Spleen (tissue), 11 donors: Measurements from ENCODE around the gene MYO9A. TPM values are rescaled to one million over a fixed set of nuclear protein-coding genes. Genes with fewer than 3 reads are reported as not detected.

Source experiments
- DNase-seq: peaks from one replicate; pipeline ENCODE4 v3.0.0-alpha.2; 2020
- H3K27ac ChIP-seq, 8 donors: fragments of 200-600 bp; sonication (generic) in 7 of 8; 1 replicate in 4 of 8; 2 replicates in 4 of 8; pipeline versions ENCODE4 v1.5.0 to v1.8.0; 2016 to 2021; ENCODE audit warnings: inconsistent platforms in 4 of 8, mild to moderate bottlenecking in 4 of 8, moderate library complexity in 1 of 8
- H3K27me3 ChIP-seq, 7 donors: fragments of 200-600 bp; sonication (generic) in 6 of 7; replicated peaks in 1 of 7; 1 replicate in 4 of 7; 2 replicates in 3 of 7; pipeline versions ENCODE4 v1.5.0 to v1.8.0; 2016 to 2021; ENCODE audit warnings: inconsistent platforms in 3 of 7, mild to moderate bottlenecking in 1 of 7
- H3K36me3 ChIP-seq, 6 donors: fragments of 200-600 bp; sonication (generic) in 5 of 6; 1 replicate in 4 of 6; 2 replicates in 2 of 6; pipeline versions ENCODE4 v1.5.0 to v1.8.0; 2016 to 2021; ENCODE audit warnings: inconsistent platforms in 2 of 6
- H3K4me1 ChIP-seq, 6 donors: fragments of 200-600 bp; sonication (generic) in 5 of 6; 1 replicate in 3 of 6; 2 replicates in 3 of 6; pipeline versions ENCODE4 v1.5.0 to v1.8.0; 2016 to 2021; ENCODE audit warnings: inconsistent platforms in 3 of 6
- H3K4me3 ChIP-seq, 8 donors: fragments of 200-600 bp; sonication (generic) in 7 of 8; 1 replicate in 4 of 8; 2 replicates in 4 of 8; pipeline versions ENCODE4 v1.5.0 to v1.8.0; 2016 to 2021; ENCODE audit warnings: inconsistent platforms in 4 of 8, mild to moderate bottlenecking in 4 of 8, moderate library complexity in 2 of 8
- H3K9me3 ChIP-seq, 8 donors: fragments of 200-600 bp; sonication (generic) in 7 of 8; 1 replicate in 4 of 8; 2 replicates in 4 of 8; pipeline versions ENCODE4 v1.5.0 to v1.8.0; 2016 to 2021; ENCODE audit warnings: inconsistent platforms in 4 of 8
- POLR2A ChIP-seq, 3 donors: fragments of 450-650 bp; IDR thresholded peaks; one replicate each; pipeline ENCODE4 v1.5.1; 2017; ENCODE audit warnings: antibody characterized with exemption in 3 of 3, mild to moderate bottlenecking in 1 of 3
- POLR2AphosphoS5 ChIP-seq, 3 donors: sonication (generic); formaldehyde crosslinking; IDR thresholded peaks; one replicate each; pipeline ENCODE4 v1.5.1; 2017; ENCODE audit warnings: antibody characterized with exemption in 3 of 3
- WGBS, 5 donors: extraction: QIAGEN DNeasy Blood & Tissue Kit in 3 of 5; methylation state at CpG; one replicate each; pipeline versions ENCODE4 v1.1.5 to v1.1.7; 2013 to 2018; 5-methylcytosine and 5-hydroxymethylcytosine counted together
- intact Hi-C: fragments of 100-400 bp; cut with DNase I; formaldehyde crosslinking; loops from one replicate; pipeline ENCODE4 v1.15.0; 2023; ENCODE audit warnings: low total_unique reads
- polyA plus RNA-seq, 3 donors: library from polyadenylated mRNA; stranded (reverse); fragments of 200-250 nt; gene quantifications; one replicate each; pipeline ENCODE4 v1.2.1, GENCODE V29; 2013
- total RNA-seq, 7 donors: library from RNA; depleted of rRNA in 3 of 7; stranded (reverse); fragments of >200 nt in 3 of 7; fragmentation: NEBNext Ultra II Directional in 4 of 7; extraction: Animal tissue kit (Norgen Biotek cat#: 25700) in 4 of 7; gene quantifications; one replicate each; pipeline versions ENCODE4 v1.1.0 to v1.2.1, GENCODE V29; 2016 to 2021
- TF ChIP-seq, protein P1 (sequence below), 11 experiments: fragments of 200-600 bp in 7 of 11; fragments of 450-650 bp in 4 of 11; sonication (generic) in 4 of 11; IDR thresholded peaks in 8 of 11; conservative IDR thresholded peaks in 3 of 11; 1 replicate in 7 of 11; 2 replicates in 4 of 11; pipeline versions ENCODE4 v1.4.0 to v1.8.0; 2016 to 2021; ENCODE audit warnings: antibody characterized with exemption in 11 of 11, inconsistent platforms in 4 of 11, mild to moderate bottlenecking in 1 of 11
- donor health status: healthy with polysubstance abuse.
- donor health status: DM: no; HTN: no; CAD: no; lungs with moderate emphysema.
- donor health status: DM: no; HTN: no; CAD: no.
- donor health status: Bipolar disorder and iron deficiency.
- donor health status: healthy.
- donor health status: DM: no; HTN: no; CAD: no.
- donor health status: DM: yes; HTN: yes; CAD: no.

The MYO9A gene
- total and polyA plus RNA-seq, 10 donors: 1.7 to 80.9 (median 50.9) TPM

GRCh38 chr15:71943806-71944205, 174.1 kb downstream of the MYO9A start:
- DNase-seq: no peak
- 95 to 96% (median 95%) methylated on average over 5 of the region's 5 CpGs for WGBS, 5 donors

DNA sequence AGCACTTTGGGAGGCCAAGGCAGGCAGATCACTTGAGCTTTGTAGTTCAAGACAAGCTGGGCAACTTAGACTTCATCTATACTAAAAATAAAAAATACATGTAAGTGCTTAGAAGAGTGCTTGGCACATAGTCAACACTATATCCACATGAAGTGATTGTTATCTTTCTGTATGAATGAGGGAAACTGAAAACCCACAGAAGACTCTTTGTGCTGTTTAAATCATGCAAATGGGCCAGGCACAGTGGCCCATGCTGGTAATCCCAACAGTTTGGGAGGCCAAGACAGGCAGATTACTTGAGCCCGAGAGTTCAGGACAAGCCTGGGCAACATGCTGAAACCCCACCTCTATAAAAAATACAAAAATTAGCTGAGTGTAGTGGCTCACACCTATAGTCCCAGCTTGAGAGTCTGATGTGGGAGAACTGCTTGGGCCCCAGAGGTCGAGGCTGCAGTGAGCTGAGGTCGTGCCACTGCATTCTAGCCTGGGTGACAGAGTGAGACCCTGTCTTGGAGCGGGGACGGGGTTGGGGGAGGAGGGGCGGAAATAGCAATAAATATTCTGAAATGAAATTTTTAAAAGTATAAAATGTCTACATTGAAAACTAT, 177.9 kb downstream of the MYO9A start:
- WGBS, 5 donors: 90 to 97% (median 92%) methylated on average over 6 of the region's 6 CpGs
- H3K4me3 ChIP-seq: no peak overlapping the region
- no peak for DNase-seq
- intact Hi-C loops: no loop called here
- no peak for TF ChIP-seq POLR2A (IDR thresholded peaks at IDR 0.05)
- TF ChIP-seq, protein P1, sequence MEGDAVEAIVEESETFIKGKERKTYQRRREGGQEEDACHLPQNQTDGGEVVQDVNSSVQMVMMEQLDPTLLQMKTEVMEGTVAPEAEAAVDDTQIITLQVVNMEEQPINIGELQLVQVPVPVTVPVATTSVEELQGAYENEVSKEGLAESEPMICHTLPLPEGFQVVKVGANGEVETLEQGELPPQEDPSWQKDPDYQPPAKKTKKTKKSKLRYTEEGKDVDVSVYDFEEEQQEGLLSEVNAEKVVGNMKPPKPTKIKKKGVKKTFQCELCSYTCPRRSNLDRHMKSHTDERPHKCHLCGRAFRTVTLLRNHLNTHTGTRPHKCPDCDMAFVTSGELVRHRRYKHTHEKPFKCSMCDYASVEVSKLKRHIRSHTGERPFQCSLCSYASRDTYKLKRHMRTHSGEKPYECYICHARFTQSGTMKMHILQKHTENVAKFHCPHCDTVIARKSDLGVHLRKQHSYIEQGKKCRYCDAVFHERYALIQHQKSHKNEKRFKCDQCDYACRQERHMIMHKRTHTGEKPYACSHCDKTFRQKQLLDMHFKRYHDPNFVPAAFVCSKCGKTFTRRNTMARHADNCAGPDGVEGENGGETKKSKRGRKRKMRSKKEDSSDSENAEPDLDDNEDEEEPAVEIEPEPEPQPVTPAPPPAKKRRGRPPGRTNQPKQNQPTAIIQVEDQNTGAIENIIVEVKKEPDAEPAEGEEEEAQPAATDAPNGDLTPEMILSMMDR (IDR thresholded peaks at IDR 0.05 in 8 of 11, conservative IDR thresholded peaks at IDR 0.05 in 3 of 11): no peak
- no peaks in the 10 kb centered on the region for H3K27me3 ChIP-seq
- H3K4me1 ChIP-seq: no peaks in the 10 kb centered on the region
- H3K27ac ChIP-seq: no peak overlapping the region
- H3K36me3 ChIP-seq: peaks cover 0 to 30% (median 2%) of the 10 kb centered on the region in 6 donors
- H3K9me3 ChIP-seq: no peaks in the 10 kb centered on the region

More at GRCh38 chr15:71943806-71944205, 174.1 kb downstream of the MYO9A start:
- H3K4me1 ChIP-seq: no peaks in the 10 kb centered on the region
- intact Hi-C loops: no loop called here
- H3K4me3 ChIP-seq: no peak overlapping the region
- no peaks in the 10 kb centered on the region for H3K27me3 ChIP-seq
- no peak overlapping the region for H3K27ac ChIP-seq
- TF ChIP-seq POLR2A (IDR thresholded peaks at IDR 0.05) (no peak), POLR2AphosphoS5 (IDR thresholded peaks at IDR 0.05) (no peak)
- TF ChIP-seq, protein P1 (IDR thresholded peaks at IDR 0.05 in 8 of 11, conservative IDR thresholded peaks at IDR 0.05 in 3 of 11): no peak
- no peaks in the 10 kb centered on the region for H3K36me3 ChIP-seq
- no peaks in the 10 kb centered on the region for H3K9me3 ChIP-seq

DNA sequence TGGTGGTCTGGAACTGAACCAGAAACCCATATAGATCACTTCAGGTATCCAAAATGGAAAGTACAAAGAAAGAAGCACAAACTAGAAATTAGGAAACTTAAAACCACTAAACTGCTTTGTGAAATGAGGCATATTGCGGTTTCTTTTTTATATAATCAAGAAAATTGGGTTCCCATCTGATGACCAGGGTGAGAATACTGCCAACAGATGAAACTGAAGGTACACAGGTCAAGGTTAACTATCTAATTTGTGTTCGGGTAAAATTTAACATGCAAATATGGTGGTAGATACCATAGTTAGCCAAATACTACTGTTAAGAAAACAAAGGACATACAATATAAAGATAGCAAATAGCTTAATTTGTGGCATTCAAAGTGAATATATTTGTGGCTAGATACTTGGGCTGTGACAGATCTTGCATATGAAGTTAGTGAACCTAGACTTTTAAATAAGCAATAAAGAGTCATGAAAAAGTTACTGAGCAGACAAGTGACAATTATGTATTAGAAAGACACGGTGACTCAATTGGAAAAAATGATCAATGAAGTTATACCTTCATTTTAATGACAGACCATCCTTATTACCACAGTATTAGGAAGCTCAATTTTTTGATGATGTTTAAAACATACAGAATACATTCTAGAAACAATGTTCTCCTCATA, 180.2 kb downstream of the MYO9A start:
- intact Hi-C loops: no loop called here
- Histone ChIP-seq H3K27me3 (no peaks in the 10 kb centered on the region), H3K4me1 (no peaks in the 10 kb centered on the region), H3K36me3 (peaks cover 0 to 54% (median 24%) of the 10 kb centered on the region in 6 donors), H3K27ac (no peak overlapping the region), H3K4me3 (no peak overlapping the region), H3K9me3 (peaks cover 0 to 15% (median 4%) of the 10 kb centered on the region in 8 donors)
- no peak for TF ChIP-seq POLR2AphosphoS5 (IDR thresholded peaks at IDR 0.05)
- TF ChIP-seq, protein P1 (IDR thresholded peaks at IDR 0.05 in 8 of 11, conservative IDR thresholded peaks at IDR 0.05 in 3 of 11): no peak
- no peak for TF ChIP-seq POLR2A (IDR thresholded peaks at IDR 0.05)
- DNase-seq: no peak
- 79 to 91% (median 85%) methylated on average over 3 of the region's 3 CpGs for WGBS, 5 donors

- Histone ChIP-seq H3K36me3 (peaks cover 3 to 87% (median 48%) of the 10 kb centered on the region in 6 donors), H3K27ac (no peak overlapping the region), H3K27me3 (no peaks in the 10 kb centered on the region), H3K9me3 (peaks cover 0 to 47% (median 34%) of the 10 kb centered on the region in 8 donors), H3K4me3 (no peak overlapping the region), H3K4me1 (no peaks in the 10 kb centered on the region)
- DNase-seq: no peak
- WGBS, 5 donors: 66 to 95% (median 82%) methylated on average over 3 of the region's 3 CpGs
- TF ChIP-seq, protein P1 (IDR thresholded peaks at IDR 0.05 in 8 of 11, conservative IDR thresholded peaks at IDR 0.05 in 3 of 11): no peak
- TF ChIP-seq POLR2A (IDR thresholded peaks at IDR 0.05) (no peak), POLR2AphosphoS5 (IDR thresholded peaks at IDR 0.05) (no peak)
- intact Hi-C loops: no loop called here
Measured at GRCh38 chr15:71934446-71934845, 183.5 kb downstream of the MYO9A start.
